HepG2 (cell line): Measurements from ENCODE around the gene NECTIN2. TPM values are rescaled to one million over a fixed set of nuclear protein-coding genes. Genes with fewer than 3 reads are reported as not detected.

ENCODE experiments used
- ATAC-seq: fragments of 200-7000 bp; cut with Tn5 transposase; 3 replicates; pipeline ENCODE4 v1.9.1; 2020; ENCODE audit warnings: mild to moderate bottlenecking, moderate library complexity
- BruUV-seq: library from RNA; stranded (reverse); fragments of 400-500 nt; replicated peaks from 2 replicates; lab custom pipeline; 2021; lab: Mats Ljungman, UMichigan
- CTCF ChIA-PET: fragments of 300-600 bp; formaldehyde crosslinking; extraction: SDS; loops from one replicate; lab custom pipeline; 2021; ENCODE audit warnings: low total read pairs, inconsistent platforms, low intra/inter-chr PET ratio; lab: Yijun Ruan, JAX
- POLR2A ChIA-PET: fragments of 350-600 bp; sonication (Branson Sonifier 250); formaldehyde crosslinking; loops from one replicate; lab custom pipeline; 2020; ENCODE audit warnings: antibody characterized with exemption, inconsistent platforms; lab: Yijun Ruan, JAX
- DNase-seq: peaks from one replicate; pipeline ENCODE4 v3.0.0-alpha.2; 2015; ENCODE audit warnings: low spot score
- FAIRE-seq: peaks from 3 replicates; lab custom pipeline; 2011; peaks lifted over from hg19 to GRCh38; lab: Jason Lieb, UNC
- H2AFZ ChIP-seq: one replicate; pipeline ENCODE4 v1.6.1; 2011; ENCODE audit warnings: low read length, inconsistent platforms
- H3K27ac ChIP-seq: fragments of 300-600 bp; 3 replicates; pipeline ENCODE4 v1.8.0; 2011; ENCODE audit warnings: mixed run types, mild to moderate bottlenecking, mixed read lengths, low read length, inconsistent platforms; ENCODE audit not compliant: insufficient read depth; ENCODE audit errors: extremely low read length
- H3K27me3 ChIP-seq, 2 experiments: fragments of 200-600 bp in 1 of 2; 2 replicates in 1 of 2; 3 replicates in 1 of 2; pipeline versions ENCODE4 v1.6.0 to v1.8.0; 2011; ENCODE audit warnings: low read length in 2 of 2, mild to moderate bottlenecking in 2 of 2, moderate library complexity in 2 of 2, inconsistent platforms in 1 of 2; ENCODE audit not compliant: insufficient read depth in 2 of 2, control insufficient read depth in 1 of 2
- H3K36me3 ChIP-seq, 2 experiments: fragments of 200-600 bp in 1 of 2; replicated peaks in 1 of 2; 2 replicates in 1 of 2; 3 replicates in 1 of 2; pipeline versions ENCODE4 v1.5.1 to v1.8.0; 2011; ENCODE audit warnings: low read length in 2 of 2, inconsistent platforms in 1 of 2; ENCODE audit not compliant: insufficient read depth in 2 of 2, control insufficient read depth in 1 of 2
- H3K4me1 ChIP-seq: 2 replicates; pipeline ENCODE4 v1.5.1; 2012; ENCODE audit warnings: low read length, inconsistent platforms; ENCODE audit not compliant: insufficient read depth
- H3K4me2 ChIP-seq: 2 replicates; pipeline ENCODE4 v1.6.0; 2011; ENCODE audit warnings: low read depth, low read length, inconsistent platforms
- H3K4me3 ChIP-seq, 3 experiments: fragments of 200-600 bp in 1 of 3; sonication (generic), shearing (Covaris generic) in 1 of 3; replicated peaks in 1 of 3; 2 replicates each; pipeline ENCODE4 v1.5.1; 2011 to 2016; ENCODE audit warnings: low read length in 3 of 3, inconsistent platforms in 2 of 3, low read depth in 2 of 3, mild to moderate bottlenecking in 2 of 3, control low read depth in 1 of 3, mixed read lengths in 1 of 3; ENCODE audit not compliant: insufficient read depth in 1 of 3
- H3K79me2 ChIP-seq: one replicate; pipeline ENCODE4 v1.6.1; 2011; ENCODE audit warnings: low read length, inconsistent platforms; ENCODE audit not compliant: insufficient read depth
- H3K9ac ChIP-seq: 2 replicates; pipeline ENCODE4 v1.6.0; 2011; ENCODE audit warnings: mild to moderate bottlenecking, low read depth, low read length, inconsistent platforms; ENCODE audit not compliant: insufficient read depth
- H3K9me3 ChIP-seq: 2 replicates; pipeline ENCODE4 v1.5.1; 2012; ENCODE audit warnings: mild to moderate bottlenecking, low read length
- H4K20me1 ChIP-seq: 2 replicates; pipeline ENCODE4 v1.6.0; 2011; ENCODE audit warnings: inconsistent platforms, mild to moderate bottlenecking, low read length, moderate library complexity; ENCODE audit not compliant: insufficient read depth
- ARNT2 ChIP-seq: sonication (generic); formaldehyde crosslinking; IDR thresholded peaks from 2 replicates; pipeline ENCODE4 v1.8.0; 2022; ENCODE audit warnings: mild to moderate bottlenecking, low read depth, missing genetic modification reagents, moderate library complexity
- BRCA1 ChIP-seq: sonication (generic); formaldehyde crosslinking; IDR thresholded peaks from 2 replicates; pipeline ENCODE4 v1.4.0; 2020; ENCODE audit warnings: missing genetic modification reagents
- FOXA3 ChIP-seq: IDR thresholded peaks from 2 replicates; pipeline ENCODE4 v1.6.1; 2016; ENCODE audit warnings: missing genetic modification reagents, missing compliant biosample characterization
- MED1 ChIP-seq: sonication (generic); formaldehyde crosslinking; IDR thresholded peaks from 2 replicates; pipeline ENCODE4 v1.4.0; 2020; ENCODE audit warnings: missing genetic modification reagents
- MTF2 ChIP-seq: sonication (generic); formaldehyde crosslinking; IDR thresholded peaks from 2 replicates; pipeline ENCODE4 v1.5.0; 2020; ENCODE audit warnings: missing genetic modification reagents, borderline replicate concordance
- MXI1 ChIP-seq: IDR thresholded peaks from 3 replicates; pipeline ENCODE4 v1.6.1; 2012; ENCODE audit warnings: low read depth, low read length, inconsistent platforms, borderline replicate concordance
- SP2 ChIP-seq: sonication (generic); formaldehyde crosslinking; IDR thresholded peaks from 2 replicates; pipeline ENCODE4 v1.5.1; 2020; ENCODE audit warnings: mild to moderate bottlenecking, missing genetic modification reagents
- TCF7 ChIP-seq: sonication (generic); IDR thresholded peaks from 2 replicates; pipeline ENCODE4 v1.6.1; 2016; ENCODE audit warnings: antibody characterized with exemption, low read depth
- YEATS2 ChIP-seq: sonication (generic); formaldehyde crosslinking; IDR thresholded peaks from 2 replicates; pipeline ENCODE4 v1.4.0; 2020; ENCODE audit warnings: missing genetic modification reagents, borderline replicate concordance
- ZNF224 ChIP-seq: sonication (generic); formaldehyde crosslinking; IDR thresholded peaks from 2 replicates; pipeline ENCODE4 v1.5.0; 2020; ENCODE audit warnings: mild to moderate bottlenecking, missing genetic modification reagents
- ZNF564 ChIP-seq: sonication (generic); formaldehyde crosslinking; IDR thresholded peaks from 2 replicates; pipeline ENCODE4 v1.8.1; 2023; ENCODE audit warnings: mild to moderate bottlenecking, missing genetic modification reagents
- ZNF784 ChIP-seq: sonication (generic); formaldehyde crosslinking; IDR thresholded peaks from 2 replicates; pipeline ENCODE4 v1.5.1; 2020; ENCODE audit warnings: missing genetic modification reagents, mild to moderate bottlenecking, borderline replicate concordance
- WGBS: methylation state at CpG from one replicate; pipeline ENCODE4 v1.1.6; 2017; ENCODE audit warnings: low lambda C conversion rate; 5-methylcytosine and 5-hydroxymethylcytosine counted together
- in situ Hi-C: cut with HindIII; loops from 2 replicates; pipeline ENCODE4 v1.10.0; 2017; ENCODE audit warnings: low pct_unique_long_range_greater_than_20kb; ENCODE audit not compliant: extremely low pct_ligation_motif_present
- intact Hi-C: fragments of 100-400 bp; cut with micrococcal nuclease; formaldehyde crosslinking; loops from one replicate; pipeline ENCODE4 v1.10.0; 2022; ENCODE audit not compliant: unreplicated experiment
- polyA plus RNA-seq, 8 experiments: library from polyadenylated mRNA; depleted of rRNA in 3 of 8; stranded (reverse) in 7 of 8; unstranded in 1 of 8; fragments of >200 nt; fragmentation: Illumina TruSeq in 4 of 8; extraction: Trizol in 4 of 8; gene quantifications; 2 replicates each; pipeline versions ENCODE4 v1.2.1 to v1.2.3, GENCODE V29; 2011 to 2016; ENCODE audit warnings: low read depth in 4 of 8, missing spikeins in 1 of 8, mixed read lengths in 1 of 8; ENCODE audit not compliant: insufficient read depth in 1 of 8
- total RNA-seq, 5 experiments: library from RNA; depleted of rRNA; stranded (reverse); fragments of >200 nt; fragmentation: Illumina TruSeq; extraction: Trizol; gene quantifications; 2 replicates each; pipeline ENCODE4 v1.2.3, GENCODE V29; 2016; ENCODE audit warnings: low read depth in 1 of 5
- TF ChIP-seq, protein P1 (sequence below): sonication (generic); formaldehyde crosslinking; IDR thresholded peaks from 2 replicates; pipeline ENCODE4 v1.8.0; 2022; ENCODE audit warnings: mild to moderate bottlenecking, missing genetic modification reagents
- TF ChIP-seq, protein P2 (sequence below): sonication (generic); formaldehyde crosslinking; IDR thresholded peaks from 2 replicates; pipeline ENCODE4 v1.4.0; 2020; ENCODE audit warnings: missing genetic modification reagents, mild to moderate bottlenecking, borderline replicate concordance

NECTIN2 gene
- total and polyA plus RNA-seq, 2 of the 13 experiments (the other 11 are each of a cell fraction or from before 2014, with no cell fraction given): 75.4 to 114 TPM

GRCh38 chr19:44823373-44823698 lies 22.8 kb upstream of the NECTIN2 start (continued):
- TF ChIP-seq ZNF784 (no peak), MED1 (no peak)
- TF ChIP-seq, protein P1, sequence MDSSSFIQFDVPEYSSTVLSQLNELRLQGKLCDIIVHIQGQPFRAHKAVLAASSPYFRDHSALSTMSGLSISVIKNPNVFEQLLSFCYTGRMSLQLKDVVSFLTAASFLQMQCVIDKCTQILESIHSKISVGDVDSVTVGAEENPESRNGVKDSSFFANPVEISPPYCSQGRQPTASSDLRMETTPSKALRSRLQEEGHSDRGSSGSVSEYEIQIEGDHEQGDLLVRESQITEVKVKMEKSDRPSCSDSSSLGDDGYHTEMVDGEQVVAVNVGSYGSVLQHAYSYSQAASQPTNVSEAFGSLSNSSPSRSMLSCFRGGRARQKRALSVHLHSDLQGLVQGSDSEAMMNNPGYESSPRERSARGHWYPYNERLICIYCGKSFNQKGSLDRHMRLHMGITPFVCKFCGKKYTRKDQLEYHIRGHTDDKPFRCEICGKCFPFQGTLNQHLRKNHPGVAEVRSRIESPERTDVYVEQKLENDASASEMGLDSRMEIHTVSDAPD (CRISPR knock-in tag): no peak

DNA sequence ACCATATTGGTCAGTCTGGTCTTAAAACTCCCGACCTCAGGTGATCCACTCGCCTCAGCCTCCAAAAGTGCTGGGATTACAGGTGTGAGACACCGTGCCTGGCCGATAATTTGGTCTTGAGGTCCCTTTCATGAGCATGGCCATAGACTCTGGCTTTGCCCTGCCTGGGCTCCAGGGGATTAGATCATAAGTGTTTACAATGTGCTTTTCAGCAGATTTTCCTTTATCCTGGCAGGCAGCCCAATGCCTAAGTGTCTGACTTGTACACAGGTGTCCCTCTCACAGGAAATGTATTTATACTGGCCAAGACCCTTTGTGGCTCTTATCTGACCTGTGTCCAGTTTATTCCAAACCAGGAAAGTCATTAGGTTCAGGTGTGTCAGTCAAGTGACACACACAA lies 21.3 kb upstream of the NECTIN2 start:
- H3K36me3 ChIP-seq: no peaks in the 10 kb centered on the region
- WGBS: 57% methylated on average over 3 of the region's 4 CpGs
- in situ Hi-C loops (no loop called here), intact Hi-C loops (no loop called here)
- no peaks in the 10 kb centered on the region for H3K79me2 ChIP-seq
- DNase-seq: no peak
- BruUV-seq: no TSS peak
- H3K9me3 ChIP-seq: no peaks in the 10 kb centered on the region
- peak; percentile 17; the same call in 1 of the 3 replicates for ATAC-seq
- no peaks in the 10 kb centered on the region; a peak in 1 of 5 replicates for H3K27me3 ChIP-seq
- no peak overlapping the region for H2AFZ ChIP-seq
- H3K4me1 ChIP-seq: peaks cover 36% of the 10 kb centered on the region
- H3K4me2 ChIP-seq: no peak overlapping the region
- no peak overlapping the region for H3K9ac ChIP-seq
- FAIRE-seq: no peak
- H3K27ac ChIP-seq: no peak overlapping the region
- ChIA-PET CTCF (no interaction called here), POLR2A (interaction anchor here (4.8 kb wide), 1 partner anchor 13 kb away, joined by 18 read pairs; no protein-coding TSS in a partner anchor)
- H3K4me3 ChIP-seq: no peak overlapping the region
- H4K20me1 ChIP-seq: no peaks in the 10 kb centered on the region
- TF ChIP-seq MXI1 (no peak), BRCA1 (CRISPR knock-in tag) (no peak), TCF7 (no peak), MTF2 (CRISPR knock-in tag) (no peak), YEATS2 (CRISPR knock-in tag) (no peak), SP2 (CRISPR knock-in tag) (no peak), ARNT2 (CRISPR knock-in tag) (no peak), ZNF564 (CRISPR knock-in tag) (no peak), FOXA3 (CRISPR knock-in tag) (peak; percentile 48), ZNF224 (no peak)
- TF ChIP-seq, protein P2, sequence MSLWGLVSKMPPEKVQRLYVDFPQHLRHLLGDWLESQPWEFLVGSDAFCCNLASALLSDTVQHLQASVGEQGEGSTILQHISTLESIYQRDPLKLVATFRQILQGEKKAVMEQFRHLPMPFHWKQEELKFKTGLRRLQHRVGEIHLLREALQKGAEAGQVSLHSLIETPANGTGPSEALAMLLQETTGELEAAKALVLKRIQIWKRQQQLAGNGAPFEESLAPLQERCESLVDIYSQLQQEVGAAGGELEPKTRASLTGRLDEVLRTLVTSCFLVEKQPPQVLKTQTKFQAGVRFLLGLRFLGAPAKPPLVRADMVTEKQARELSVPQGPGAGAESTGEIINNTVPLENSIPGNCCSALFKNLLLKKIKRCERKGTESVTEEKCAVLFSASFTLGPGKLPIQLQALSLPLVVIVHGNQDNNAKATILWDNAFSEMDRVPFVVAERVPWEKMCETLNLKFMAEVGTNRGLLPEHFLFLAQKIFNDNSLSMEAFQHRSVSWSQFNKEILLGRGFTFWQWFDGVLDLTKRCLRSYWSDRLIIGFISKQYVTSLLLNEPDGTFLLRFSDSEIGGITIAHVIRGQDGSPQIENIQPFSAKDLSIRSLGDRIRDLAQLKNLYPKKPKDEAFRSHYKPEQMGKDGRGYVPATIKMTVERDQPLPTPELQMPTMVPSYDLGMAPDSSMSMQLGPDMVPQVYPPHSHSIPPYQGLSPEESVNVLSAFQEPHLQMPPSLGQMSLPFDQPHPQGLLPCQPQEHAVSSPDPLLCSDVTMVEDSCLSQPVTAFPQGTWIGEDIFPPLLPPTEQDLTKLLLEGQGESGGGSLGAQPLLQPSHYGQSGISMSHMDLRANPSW (CRISPR knock-in tag): no peak
